AG04449 (cell line): ENCODE data around the gene TRIM71.

Source experiments
- CTCF ChIA-PET: fragments of 350-600 bp; formaldehyde crosslinking; extraction: SDS; loops from one replicate; lab custom pipeline; 2021; ENCODE audit warnings: antibody characterized with exemption; lab: Yijun Ruan, JAX
- POLR2A ChIA-PET: fragments of 400-600, 350-600 bp; formaldehyde crosslinking; extraction: SDS; loops from one replicate; lab custom pipeline; 2020; ENCODE audit warnings: antibody characterized with exemption, inconsistent platforms; lab: Yijun Ruan, JAX
- DNase-seq: peaks from one replicate; pipeline ENCODE4 v3.0.0-alpha.2; 2010; ENCODE audit warnings: low read depth, low spot score
- H3K4me3 ChIP-seq: 2 replicates; pipeline ENCODE4 v1.5.1; 2011; ENCODE audit warnings: low read depth, mild to moderate bottlenecking, control low read depth, low read length
- TF ChIP-seq, protein P1 (sequence below): IDR thresholded peaks from one replicate; pipeline ENCODE4 v1.5.1; 2011; ENCODE audit warnings: mild to moderate bottlenecking, moderate library complexity, low read length, control low read depth, inconsistent platforms; ENCODE audit not compliant: insufficient read depth; ENCODE audit errors: missing control alignments

Gene TRIM71

DNA sequence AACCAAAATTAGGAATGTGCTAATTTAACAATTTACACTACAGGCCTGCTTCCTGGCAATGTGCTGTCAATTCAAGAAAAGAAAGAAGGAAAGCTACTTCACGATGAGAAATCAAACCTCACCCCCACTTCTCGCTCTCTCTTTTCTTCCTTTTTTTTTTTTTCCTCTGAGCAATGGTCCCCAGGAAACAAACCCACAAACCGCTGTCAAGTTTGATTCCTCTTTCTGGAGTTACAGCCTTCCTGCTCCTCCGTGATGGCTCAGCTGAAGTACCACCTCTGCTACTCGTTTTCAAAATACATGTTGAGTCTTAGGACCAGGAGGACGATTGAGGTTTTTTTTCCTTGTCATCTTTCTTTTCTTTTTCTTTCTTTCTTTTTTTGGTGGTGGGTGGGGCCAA is 3.4 kb upstream of the TRIM71 start:
- DNase-seq, result no peak
- CTCF ChIA-PET, result no interaction called here
- POLR2A ChIA-PET, result no interaction called here
- TF ChIP-seq, protein P1, sequence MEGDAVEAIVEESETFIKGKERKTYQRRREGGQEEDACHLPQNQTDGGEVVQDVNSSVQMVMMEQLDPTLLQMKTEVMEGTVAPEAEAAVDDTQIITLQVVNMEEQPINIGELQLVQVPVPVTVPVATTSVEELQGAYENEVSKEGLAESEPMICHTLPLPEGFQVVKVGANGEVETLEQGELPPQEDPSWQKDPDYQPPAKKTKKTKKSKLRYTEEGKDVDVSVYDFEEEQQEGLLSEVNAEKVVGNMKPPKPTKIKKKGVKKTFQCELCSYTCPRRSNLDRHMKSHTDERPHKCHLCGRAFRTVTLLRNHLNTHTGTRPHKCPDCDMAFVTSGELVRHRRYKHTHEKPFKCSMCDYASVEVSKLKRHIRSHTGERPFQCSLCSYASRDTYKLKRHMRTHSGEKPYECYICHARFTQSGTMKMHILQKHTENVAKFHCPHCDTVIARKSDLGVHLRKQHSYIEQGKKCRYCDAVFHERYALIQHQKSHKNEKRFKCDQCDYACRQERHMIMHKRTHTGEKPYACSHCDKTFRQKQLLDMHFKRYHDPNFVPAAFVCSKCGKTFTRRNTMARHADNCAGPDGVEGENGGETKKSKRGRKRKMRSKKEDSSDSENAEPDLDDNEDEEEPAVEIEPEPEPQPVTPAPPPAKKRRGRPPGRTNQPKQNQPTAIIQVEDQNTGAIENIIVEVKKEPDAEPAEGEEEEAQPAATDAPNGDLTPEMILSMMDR, result no peak
- H3K4me3 ChIP-seq, result no peak overlapping the region

DNA sequence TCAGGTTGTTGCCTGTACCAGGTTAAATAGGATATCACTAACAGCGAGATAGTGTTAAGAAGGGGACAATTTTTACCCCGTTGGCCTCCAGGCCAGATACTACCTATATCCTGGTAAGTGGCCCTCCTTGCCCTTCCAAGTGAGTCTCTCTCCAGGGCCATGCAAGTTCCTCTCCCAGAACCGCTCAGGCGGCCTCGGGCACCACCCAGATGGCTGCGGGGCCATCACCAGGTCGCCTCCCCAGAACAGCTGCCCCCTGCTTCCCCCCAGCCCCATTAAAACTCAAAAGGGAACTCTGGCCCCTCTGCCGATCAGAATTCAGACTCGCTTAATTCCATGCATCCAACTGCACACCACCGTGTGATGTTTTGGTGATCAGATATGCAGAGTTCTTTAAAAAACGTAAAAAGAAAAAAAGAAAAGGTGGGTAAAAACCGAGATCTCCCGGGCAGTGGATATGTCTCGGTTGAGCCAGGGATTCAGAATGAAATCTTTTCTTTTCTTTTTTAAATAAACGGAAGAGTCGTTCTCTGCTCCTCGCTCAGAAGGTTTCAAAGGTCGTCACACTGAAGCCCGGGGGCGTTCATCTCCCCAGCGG is 1.9 kb upstream of the TRIM71 start:
- no peak for DNase-seq
- TF ChIP-seq, protein P1, result no peak
- H3K4me3 ChIP-seq, result no peak overlapping the region
- CTCF ChIA-PET, result no interaction called here
- POLR2A ChIA-PET, result no interaction called here

DNA sequence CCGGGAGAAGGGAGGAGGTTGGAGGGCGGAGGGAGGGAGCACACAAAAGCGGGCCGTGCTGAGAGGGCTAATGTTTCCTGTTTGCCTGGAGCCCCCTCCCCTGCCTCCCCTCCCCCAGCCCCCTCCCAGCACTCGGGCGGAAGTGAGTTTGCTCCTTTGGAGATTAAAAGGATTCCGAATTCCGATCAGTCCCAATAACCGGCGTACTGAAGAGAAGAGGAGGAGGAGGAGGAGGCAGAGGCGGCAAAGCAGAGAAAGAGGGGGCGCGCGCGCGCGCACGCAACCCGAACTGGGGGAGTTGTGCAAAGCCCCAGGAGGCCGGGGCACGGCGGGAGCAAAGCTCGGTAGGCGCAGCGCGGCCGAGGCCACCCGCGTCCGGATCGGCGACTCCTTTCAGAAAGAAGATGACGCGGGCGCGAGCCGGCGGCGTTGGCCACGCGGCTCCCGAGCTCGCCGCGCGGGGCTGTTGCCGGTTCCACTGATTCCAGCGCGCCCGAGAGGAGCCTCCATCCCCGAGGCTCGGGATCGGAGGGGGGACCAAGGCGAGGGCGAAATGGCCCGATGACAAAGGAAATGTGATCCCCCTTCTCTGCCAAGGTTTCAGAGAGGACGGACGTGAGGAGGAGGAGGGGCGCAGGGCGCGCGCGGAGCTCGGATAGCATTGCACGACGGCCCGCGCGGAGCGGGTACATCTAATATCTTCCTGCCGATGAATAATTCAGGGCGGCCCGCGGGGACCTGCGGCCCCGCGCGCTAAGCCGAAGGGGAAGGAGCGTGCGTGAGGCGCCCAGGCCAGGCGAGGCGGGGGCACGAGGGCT is 1.1 kb upstream of the TRIM71 start:
- no peak for DNase-seq
- peak overlapping the region; percentile 38 for H3K4me3 ChIP-seq
- CTCF ChIA-PET, result no interaction called here

DNA sequence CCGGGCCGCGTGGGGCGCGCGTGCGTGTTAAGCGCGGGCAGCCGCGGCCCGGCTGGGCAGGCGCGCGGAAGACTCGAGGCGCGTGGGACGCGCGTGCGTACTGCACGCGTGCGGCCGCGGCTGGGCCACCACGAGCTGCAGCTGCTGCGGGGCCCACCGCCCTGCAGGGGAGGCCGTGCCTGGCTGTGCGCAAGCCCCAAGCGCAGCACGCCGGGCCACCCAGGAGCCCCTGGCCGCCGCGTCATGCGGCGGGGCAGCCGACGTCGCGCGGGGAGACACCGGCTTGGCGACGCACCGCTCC is 590 bp upstream of the TRIM71 start:
- DNase-seq, result no peak
- CTCF ChIA-PET, result no interaction called here
- POLR2A ChIA-PET, result no interaction called here
- TF ChIP-seq, protein P1, result no peak
- no peak overlapping the region for H3K4me3 ChIP-seq

More for the DNA sequence above, 1.1 kb upstream of the TRIM71 start:
- POLR2A ChIA-PET, result no interaction called here
- TF ChIP-seq, protein P1, result no peak

DNA sequence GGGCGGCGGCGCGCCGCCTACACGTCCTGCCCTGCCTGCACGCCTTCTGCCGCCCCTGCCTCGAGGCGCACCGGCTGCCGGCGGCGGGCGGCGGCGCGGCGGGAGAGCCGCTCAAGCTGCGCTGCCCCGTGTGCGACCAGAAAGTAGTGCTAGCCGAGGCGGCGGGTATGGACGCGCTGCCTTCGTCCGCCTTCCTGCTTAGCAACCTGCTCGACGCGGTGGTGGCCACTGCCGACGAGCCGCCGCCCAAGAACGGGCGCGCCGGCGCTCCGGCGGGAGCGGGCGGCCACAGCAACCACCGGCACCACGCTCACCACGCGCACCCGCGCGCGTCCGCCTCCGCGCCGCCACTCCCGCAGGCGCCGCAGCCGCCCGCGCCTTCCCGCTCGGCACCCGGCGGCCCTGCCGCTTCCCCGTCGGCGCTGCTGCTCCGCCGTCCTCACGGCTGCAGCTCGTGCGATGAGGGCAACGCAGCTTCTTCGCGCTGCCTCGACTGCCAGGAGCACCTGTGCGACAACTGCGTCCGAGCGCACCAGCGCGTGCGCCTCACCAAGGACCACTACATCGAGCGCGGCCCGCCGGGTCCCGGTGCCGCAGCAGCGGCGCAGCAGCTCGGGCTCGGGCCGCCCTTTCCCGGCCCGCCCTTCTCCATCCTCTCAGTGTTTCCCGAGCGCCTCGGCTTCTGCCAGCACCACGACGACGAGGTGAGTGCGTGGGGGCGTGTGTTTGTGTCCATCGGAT is 602 bp downstream of the TRIM71 start:
- CTCF ChIA-PET, result no interaction called here
- no peak overlapping the region for H3K4me3 ChIP-seq
- DNase-seq, result no peak
- POLR2A ChIA-PET, result no interaction called here
- TF ChIP-seq, protein P1, result no peak

DNA sequence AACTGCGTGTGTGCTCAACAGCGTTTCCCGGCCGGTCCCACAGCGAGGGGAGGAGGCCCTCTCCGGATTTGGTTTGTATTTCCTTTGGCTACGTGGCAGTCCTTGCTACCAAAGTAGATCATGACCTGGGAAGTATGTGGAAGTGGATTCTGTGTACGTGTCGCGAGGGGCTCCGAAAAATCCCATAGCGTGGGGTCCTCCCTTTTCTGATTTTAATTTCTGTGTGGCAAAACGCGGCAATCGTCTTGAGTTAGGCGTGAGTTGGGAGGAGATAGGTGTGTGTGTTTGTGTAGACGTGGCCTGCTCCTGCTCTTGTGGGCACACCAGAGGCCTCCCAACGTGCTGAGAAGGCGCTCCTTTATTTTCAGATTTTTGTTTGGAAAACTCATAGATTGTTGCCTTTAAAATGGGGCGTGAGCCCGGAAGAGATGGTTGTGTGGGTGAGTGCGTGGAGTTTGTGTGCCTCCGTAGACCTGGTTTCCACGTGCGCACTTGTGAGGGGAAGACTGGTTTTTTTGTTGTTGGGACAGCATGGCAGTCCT is 1.2 kb downstream of the TRIM71 start:
- ChIA-PET CTCF (no interaction called here), POLR2A (no interaction called here)
- DNase-seq, result no peak
- H3K4me3 ChIP-seq, result no peak overlapping the region
- TF ChIP-seq, protein P1, result no peak
